Neural cell (in vitro differentiated cells): ENCODE results near the gene PPME1. TPM values are rescaled to one million over a fixed set of nuclear protein-coding genes. Genes with fewer than 3 reads are reported as not detected.

ENCODE experiments used
- H2AFZ ChIP-seq: fragments of 200-600, 300-800 bp; sonication (generic), shearing (Covaris generic); 2 replicates; pipeline ENCODE4 v1.6.0; 2014; ENCODE audit warnings: low read depth, mild to moderate bottlenecking, antibody characterized with exemption, low read length, moderate library complexity
- H3F3A ChIP-seq: fragments of 200-600 bp; shearing (Covaris generic); 2 replicates; pipeline ENCODE4 v1.6.1; 2016; ENCODE audit warnings: mild to moderate bottlenecking, moderate library complexity, mixed read lengths, antibody characterized with exemption, low read length; ENCODE audit not compliant: insufficient read depth, poor library complexity, severe bottlenecking
- H3K27ac ChIP-seq: fragments of 200-600, 300-800 bp; sonication (generic), shearing (Covaris generic); 2 replicates; pipeline ENCODE4 v1.5.1; 2014; ENCODE audit warnings: mild to moderate bottlenecking, low read length, moderate library complexity
- H3K27me3 ChIP-seq: fragments of 300-800, 200-600 bp; sonication (generic), shearing (Covaris generic); 2 replicates; pipeline ENCODE4 v1.6.0; 2014; ENCODE audit warnings: mild to moderate bottlenecking, low read depth, low read length, moderate library complexity; ENCODE audit not compliant: insufficient read depth
- H3K36me3 ChIP-seq: fragments of 300-800, 200-600 bp; sonication (generic), shearing (Covaris generic); 2 replicates; pipeline ENCODE4 v1.5.1; 2014; ENCODE audit warnings: mild to moderate bottlenecking, antibody characterized with exemption, low read length, moderate library complexity; ENCODE audit not compliant: insufficient read depth
- H3K4me2 ChIP-seq: fragments of 300-800, 200-600 bp; sonication (generic), shearing (Covaris generic); 2 replicates; pipeline ENCODE4 v1.6.0; 2014; ENCODE audit warnings: mild to moderate bottlenecking, low read length
- H3K4me3 ChIP-seq: fragments of 300-800, 200-600 bp; sonication (generic), shearing (Covaris generic); 2 replicates; pipeline ENCODE4 v1.5.1; 2014; ENCODE audit warnings: mild to moderate bottlenecking, low read length, moderate library complexity
- H3K79me2 ChIP-seq: fragments of 200-600 bp; shearing (Covaris generic); replicated peaks from 2 replicates; pipeline ENCODE4 v1.6.0; 2014; ENCODE audit warnings: mild to moderate bottlenecking, low read length, moderate library complexity; ENCODE audit not compliant: insufficient read depth
- H3K9ac ChIP-seq: fragments of 300-800, 200-600 bp; sonication (generic), shearing (Covaris generic); 2 replicates; pipeline ENCODE4 v1.6.1; 2016; ENCODE audit warnings: mild to moderate bottlenecking, low read length, mixed read lengths
- H3K9me2 ChIP-seq: fragments of 200-600 bp; shearing (Covaris generic); 2 replicates; pipeline ENCODE4 v1.6.1; 2016; ENCODE audit warnings: mild to moderate bottlenecking, low read length, mixed read lengths; ENCODE audit not compliant: insufficient read depth
- H3K9me3 ChIP-seq: fragments of 200-600, 300-800 bp; sonication (generic), shearing (Covaris generic); 2 replicates; pipeline ENCODE4 v1.6.1; 2016; ENCODE audit warnings: mild to moderate bottlenecking, mixed run types, low read length, moderate library complexity, mixed read lengths
- H4K20me1 ChIP-seq: fragments of 200-600 bp; shearing (Covaris generic); 2 replicates; pipeline ENCODE4 v1.6.1; 2016; ENCODE audit warnings: mild to moderate bottlenecking, mixed run types; ENCODE audit not compliant: insufficient read depth
- CTCF ChIP-seq: fragments of 450-650 bp; IDR thresholded peaks from 2 replicates; pipeline ENCODE4 v1.5.1; 2014; ENCODE audit warnings: antibody characterized with exemption, mild to moderate bottlenecking, moderate library complexity; ENCODE audit not compliant: poor library complexity, severe bottlenecking
- EP300 ChIP-seq: fragments of 450-650 bp; conservative IDR thresholded peaks from 2 replicates; pipeline ENCODE4 v1.6.1; 2014; ENCODE audit warnings: antibody characterized with exemption, mild to moderate bottlenecking, moderate library complexity; ENCODE audit not compliant: poor library complexity, severe bottlenecking
- EZH2 ChIP-seq: fragments of 200-600, 300-800 bp; shearing (Covaris generic), sonication (generic); IDR thresholded peaks from 2 replicates; pipeline ENCODE4 v1.6.1; 2014; ENCODE audit warnings: antibody characterized with exemption, low read length, borderline replicate concordance, mild to moderate bottlenecking; ENCODE audit not compliant: insufficient read depth, poor library complexity, severe bottlenecking
- MXI1 ChIP-seq: fragments of 450-650 bp; conservative IDR thresholded peaks from 2 replicates; pipeline ENCODE4 v1.6.1; 2014; ENCODE audit warnings: antibody characterized with exemption, mild to moderate bottlenecking; ENCODE audit not compliant: poor library complexity, severe bottlenecking
- POLR2AphosphoS5 ChIP-seq: IDR thresholded peaks from 2 replicates; pipeline ENCODE4 v1.6.1; 2012
- RAD21 ChIP-seq: fragments of 450-650 bp; conservative IDR thresholded peaks from 2 replicates; pipeline ENCODE4 v1.6.1; 2014; ENCODE audit warnings: antibody characterized with exemption, mild to moderate bottlenecking, moderate library complexity
- REST ChIP-seq: IDR thresholded peaks from 2 replicates; pipeline ENCODE4 v1.6.1; 2012; ENCODE audit warnings: borderline replicate concordance
- SMC3 ChIP-seq: fragments of 450-650 bp; conservative IDR thresholded peaks from 2 replicates; pipeline ENCODE4 v1.6.1; 2014; ENCODE audit warnings: antibody characterized with exemption, mild to moderate bottlenecking, moderate library complexity; ENCODE audit not compliant: poor library complexity
- TAF1 ChIP-seq: IDR thresholded peaks from 2 replicates; pipeline ENCODE4 v1.6.1; 2012; ENCODE audit warnings: low read depth
- polyA plus RNA-seq: library from polyadenylated mRNA; depleted of rRNA; stranded (reverse); fragments of >200 nt; gene quantifications from 2 replicates; pipeline ENCODE4 v1.2.3, GENCODE V29; 2014

Gene PPME1
- polyA plus RNA-seq, 1 donor from 2014 or later, result 49.5 TPM

GRCh38 chr11:74237541-74237940 lies 66.5 kb downstream of the PPME1 start:
- H3K36me3 ChIP-seq, result peaks cover 21% of the 10 kb centered on the region

GRCh38 chr11:74238243-74238642 lies 67.2 kb downstream of the PPME1 start:
- TF ChIP-seq CTCF, result no peak
- no peak for TF ChIP-seq EZH2
- TF ChIP-seq EP300, result no peak
- TF ChIP-seq POLR2AphosphoS5, result no peak
- TF ChIP-seq SMC3, result no peak
- TF ChIP-seq RAD21, result no peak
- H2AFZ ChIP-seq, result no peak overlapping the region
- H3K9me2 ChIP-seq, result no peaks in the 10 kb centered on the region
- H3K4me3 ChIP-seq, result no peak overlapping the region
- H3K4me2 ChIP-seq, result no peak overlapping the region
- H3K27ac ChIP-seq, result no peak overlapping the region
- no peaks in the 10 kb centered on the region for H3K27me3 ChIP-seq
- H3K9me3 ChIP-seq, result no peaks in the 10 kb centered on the region
- no peaks in the 10 kb centered on the region for H4K20me1 ChIP-seq
- peaks cover 21% of the 10 kb centered on the region for H3K36me3 ChIP-seq
- H3K9ac ChIP-seq, result no peak overlapping the region
- H3K79me2 ChIP-seq, result no peaks in the 10 kb centered on the region
- H3F3A ChIP-seq, result no peaks in the 10 kb centered on the region

More at GRCh38 chr11:74237541-74237940, 66.5 kb downstream of the PPME1 start:
- TF ChIP-seq EP300 (no peak), TAF1 (no peak), RAD21 (no peak), REST (no peak), POLR2AphosphoS5 (no peak), CTCF (no peak), SMC3 (no peak), MXI1 (no peak)
- Histone ChIP-seq H3K9me3 (no peaks in the 10 kb centered on the region), H3F3A (no peaks in the 10 kb centered on the region), H3K4me2 (no peak overlapping the region), H3K9ac (no peak overlapping the region), H3K9me2 (no peaks in the 10 kb centered on the region), H4K20me1 (no peaks in the 10 kb centered on the region), H3K4me3 (no peak overlapping the region), H2AFZ (no peak overlapping the region), H3K27me3 (no peaks in the 10 kb centered on the region), H3K27ac (no peak overlapping the region), H3K79me2 (no peaks in the 10 kb centered on the region)
